ENCODE results near the gene LONRF2.

LONRF2 gene

GRCh38 chr2:100301881-100302584 lies 20.3 kb downstream of the LONRF2 start:
- no peak for DNase-seq (ENCODE audit: low read depth)

GRCh38 chr2:100299548-100299947 lies 22.8 kb downstream of the LONRF2 start:
- no peak for DNase-seq (ENCODE audit: low read depth)

GRCh38 chr2:100297511-100297910 lies 24.8 kb downstream of the LONRF2 start:
- peak; percentile 53 for DNase-seq (ENCODE audit: low read depth)

- no peak for DNase-seq (ENCODE audit: low read depth)
These were observed 28.2 kb downstream of the LONRF2 start for GRCh38 chr2:100294162-100294497.

GRCh38 chr2:100293341-100294161 lies 28.8 kb downstream of the LONRF2 start:
- DNase-seq (ENCODE audit: low read depth), result peak; percentile 72

GRCh38 chr2:100292022-100292580 lies 30.2 kb downstream of the LONRF2 start:
- DNase-seq (ENCODE audit: low read depth), result peak; percentile 97

GRCh38 chr2:100291152-100291970 lies 30.9 kb downstream of the LONRF2 start:
- peak; percentile 97 for DNase-seq (ENCODE audit: low read depth)

- no peak for DNase-seq (ENCODE audit: low read depth)
These were observed 31.6 kb downstream of the LONRF2 start for GRCh38 chr2:100290718-100291151.

- DNase-seq (ENCODE audit: low read depth), result peak; percentile 70
These were observed 33.3 kb downstream of the LONRF2 start for GRCh38 chr2:100289020-100289419.

- no peak for DNase-seq (ENCODE audit: low read depth)
These were observed 36.0 kb downstream of the LONRF2 start for GRCh38 chr2:100286318-100286717.

- peak; percentile 76 for DNase-seq (ENCODE audit: low read depth)
These were observed 36.6 kb downstream of the LONRF2 start for GRCh38 chr2:100285691-100286090.

- no peak for DNase-seq (ENCODE audit: low read depth)
These were observed 37.3 kb downstream of the LONRF2 start for GRCh38 chr2:100285011-100285410.

GRCh38 chr2:100283724-100284501 lies 38.4 kb downstream of the LONRF2 start:
- peak; percentile 37 for DNase-seq (ENCODE audit: low read depth)

GRCh38 chr2:100281521-100282438 lies 40.5 kb downstream of the LONRF2 start:
- peak; percentile 22 for DNase-seq (ENCODE audit: low read depth)

- DNase-seq (ENCODE audit: low read depth), result no peak
These were observed 42.4 kb downstream of the LONRF2 start for GRCh38 chr2:100279586-100280534.

- DNase-seq (ENCODE audit: low read depth), result no peak
These were observed 43.3 kb downstream of the LONRF2 start for GRCh38 chr2:100278986-100279385.

- DNase-seq (ENCODE audit: low read depth), result no peak
These were observed 43.8 kb downstream of the LONRF2 start for GRCh38 chr2:100278501-100278900.

- DNase-seq (ENCODE audit: low read depth), result no peak
These were observed 44.6 kb downstream of the LONRF2 start for GRCh38 chr2:100277540-100278207.

GRCh38 chr2:100276716-100277115 lies 45.6 kb downstream of the LONRF2 start:
- no peak for DNase-seq (ENCODE audit: low read depth)
